ENCODE results near the gene ABCB1. TPM values are rescaled to one million over a fixed set of nuclear protein-coding genes. Genes with fewer than 3 reads are reported as not detected.
A peak's percentile ranks its signal among the peaks of the same experiment; 100 is the strongest.

ABCB1 gene
- total RNA-seq, 1 donor from 2014 or later, result 4.3 TPM

- no peak for TF ChIP-seq CTCF (IDR thresholded peaks at IDR 0.05)
- no peaks in the 10 kb centered on the region for H3K4me1 ChIP-seq
- DNase-seq (no peak), ATAC-seq (no peak)
- H3K9me3 ChIP-seq, result no peaks in the 10 kb centered on the region
- no peaks in the 10 kb centered on the region for H3K27me3 ChIP-seq (ENCODE audit: low read depth)
- H3K4me3 ChIP-seq, result no peak overlapping the region
- no peaks in the 10 kb centered on the region for H3K36me3 ChIP-seq
- intact Hi-C loops (cut with DNase I), result no loop called here
- no peak overlapping the region for H3K27ac ChIP-seq
Measured at GRCh38 chr7:87566311-87566900, 34.3 kb downstream of the ABCB1 start.

- no peak for TF ChIP-seq CTCF (IDR thresholded peaks at IDR 0.05)
- DNase-seq (no peak), ATAC-seq (no peak)
- H3K4me1 ChIP-seq, result no peaks in the 10 kb centered on the region
- no peak overlapping the region for H3K27ac ChIP-seq
- no peaks in the 10 kb centered on the region for H3K36me3 ChIP-seq
- no peaks in the 10 kb centered on the region for H3K27me3 ChIP-seq (ENCODE audit: low read depth)
- no peaks in the 10 kb centered on the region for H3K9me3 ChIP-seq
- no peak overlapping the region for H3K4me3 ChIP-seq
- intact Hi-C loops (cut with DNase I), result no loop called here
Measured at GRCh38 chr7:87565877-87566276, 34.8 kb downstream of the ABCB1 start.

GRCh38 chr7:87564296-87564963 lies 36.3 kb downstream of the ABCB1 start:
- Histone ChIP-seq H3K9me3 (no peaks in the 10 kb centered on the region), H3K4me1 (no peaks in the 10 kb centered on the region), H3K27ac (no peak overlapping the region), H3K4me3 (no peak overlapping the region), H3K36me3 (no peaks in the 10 kb centered on the region), H3K27me3 (ENCODE audit: low read depth) (no peaks in the 10 kb centered on the region)
- intact Hi-C loops (cut with DNase I), result no loop called here
- DNase-seq (no peak), ATAC-seq (peak; percentile 54 to 63)
- peak; percentile 40 for TF ChIP-seq CTCF (IDR thresholded peaks at IDR 0.05)

GRCh38 chr7:87561702-87562101 lies 39.0 kb downstream of the ABCB1 start:
- no peak for TF ChIP-seq CTCF (IDR thresholded peaks at IDR 0.05)
- H3K4me1 ChIP-seq, result no peaks in the 10 kb centered on the region
- no peaks in the 10 kb centered on the region for H3K36me3 ChIP-seq
- ATAC-seq (no peak), DNase-seq (no peak)
- no peaks in the 10 kb centered on the region for H3K27me3 ChIP-seq (ENCODE audit: low read depth)
- H3K27ac ChIP-seq, result no peak overlapping the region
- no peaks in the 10 kb centered on the region for H3K9me3 ChIP-seq
- H3K4me3 ChIP-seq, result no peak overlapping the region
- intact Hi-C loops (cut with DNase I), result no loop called here

DNA sequence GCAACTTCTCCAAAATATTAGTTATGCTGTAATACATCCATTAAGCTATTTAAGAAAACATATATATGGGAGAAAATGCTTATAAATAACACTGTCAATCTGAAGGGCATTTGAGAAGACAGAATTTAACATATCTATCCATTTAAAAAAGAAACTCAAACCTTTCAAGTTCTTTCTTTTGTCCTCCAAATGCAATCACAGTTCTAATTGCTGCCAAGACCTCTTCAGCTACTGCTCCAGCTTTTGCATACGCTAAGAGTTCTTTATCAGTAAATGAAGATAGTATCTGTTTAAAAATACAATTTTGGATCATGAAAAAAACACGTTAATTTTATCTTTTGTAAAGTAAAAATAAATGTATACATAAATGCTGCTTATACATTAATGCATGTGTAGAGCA lies 39.6 kb downstream of the ABCB1 start:
- no peak overlapping the region for H3K27ac ChIP-seq
- DNase-seq (no peak), ATAC-seq (no peak)
- H3K9me3 ChIP-seq, result no peaks in the 10 kb centered on the region
- H3K36me3 ChIP-seq, result no peaks in the 10 kb centered on the region
- TF ChIP-seq CTCF (IDR thresholded peaks at IDR 0.05), result no peak
- H3K4me3 ChIP-seq, result no peak overlapping the region
- H3K27me3 ChIP-seq (ENCODE audit: low read depth), result no peaks in the 10 kb centered on the region
- intact Hi-C loops (cut with DNase I), result no loop called here
- no peaks in the 10 kb centered on the region for H3K4me1 ChIP-seq
